ENCODE measurements around the gene CLEC2A.

- TF ChIP-seq CTCF (IDR thresholded peaks at IDR 0.05) (no peak), POLR2AphosphoS5 (IDR thresholded peaks at IDR 0.05; ENCODE audit: low read depth, low read length) (no peak), SIN3A (IDR thresholded peaks at IDR 0.05; ENCODE audit: borderline replicate concordance, insufficient read depth, low read depth, low read length) (no peak), REST (IDR thresholded peaks at IDR 0.05; ENCODE audit: insufficient read depth in 1 of 2, low read depth in 2 of 2, low read length in 1 of 2) (no peak), TCF7L2 (IDR thresholded peaks at IDR 0.05; ENCODE audit: low read depth, low read length) (no peak)
Measured at GRCh38 chr12:9936591-9936990, 4.4 kb upstream of the CLEC2A start.
